Thoracic aorta endothelial cell (primary cell): Measurements from ENCODE around the gene TGFB2. TPM values are rescaled to one million over a fixed set of nuclear protein-coding genes. Genes with fewer than 3 reads are reported as not detected.

Experiments
- small RNA-seq: library from RNA; depleted of rRNA; stranded (forward); fragments of <200 nt; gene quantifications from one replicate; pipeline ENCODE3, GENCODE V24; 2012
- total RNA-seq: library from RNA; depleted of rRNA; stranded (reverse); fragments of >200 nt; gene quantifications from 2 replicates; pipeline ENCODE4 v1.2.3, GENCODE V29; 2012

The TGFB2 gene
- 2.2 and 2.8 TPM in 2 replicates for total RNA-seq

DNA sequence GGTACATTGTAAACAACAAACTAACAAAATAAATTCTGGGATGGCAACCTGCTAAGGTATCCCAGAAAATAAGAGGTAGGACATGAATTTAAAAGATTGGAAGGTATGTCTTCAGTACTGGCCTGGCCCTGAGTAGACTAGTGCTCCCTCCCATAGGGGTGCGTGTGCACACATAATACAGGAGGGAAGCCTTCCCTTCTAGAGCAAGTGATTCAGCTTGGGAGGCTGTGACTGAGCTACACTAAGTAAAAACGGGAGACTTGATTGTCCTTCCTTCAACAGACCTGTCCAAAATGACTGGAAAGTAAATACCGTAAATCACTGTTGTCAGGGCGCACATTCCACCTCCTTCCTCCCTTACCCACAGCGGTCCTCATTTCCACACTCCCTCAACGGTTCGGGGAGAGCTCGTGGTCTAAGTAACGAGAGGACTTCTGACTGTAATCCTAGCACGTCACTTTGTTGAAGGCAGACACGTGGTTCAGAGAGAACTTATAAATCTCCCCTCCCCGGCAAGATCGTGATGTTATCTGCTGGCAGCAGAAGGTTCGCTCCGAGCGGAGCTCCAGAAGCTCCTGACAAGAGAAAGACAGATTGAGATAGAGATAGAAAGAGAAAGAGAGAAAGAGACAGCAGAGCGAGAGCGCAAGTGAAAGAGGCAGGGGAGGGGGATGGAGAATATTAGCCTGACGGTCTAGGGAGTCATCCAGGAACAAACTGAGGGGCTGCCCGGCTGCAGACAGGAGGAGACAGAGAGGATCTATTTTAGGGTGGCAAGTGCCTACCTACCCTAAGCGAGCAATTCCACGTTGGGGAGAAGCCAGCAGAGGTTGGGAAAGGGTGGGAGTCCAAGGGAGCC lies at the start of gene TGFB2:
Gene TGFB2 (plus strand): TSS at position 523 of the 859 bp plus-strand sequence. CDS start 1,366 bp downstream, outside the sequence.

Small RNAs within 50 kb of the gene (small RNA-seq; reads per million reads assigned to genes)
- not detected for gene AC096638.1

Other genes starting within 250 kb of the TGFB2 start
- 13.2 and 15.0 TPM in 2 replicates for gene RRP15, start 60.0 kb upstream of the TGFB2 start, total RNA-seq